SIG-M5 treated with dmso at 0.1 percent for 504 hours (cell line): ENCODE measurements around the gene SLC4A8.
"Not testable (repeated sequence)": the region's sequence is repeated elsewhere in the genome, so short reads cannot be mapped to it uniquely, and the experiment has no call there.

Experiments
- DNase-seq: peaks from one replicate; lab custom pipeline; 2025; ENCODE audit not compliant: unreplicated experiment; lab: John Stamatoyannopoulos, UW

SLC4A8 gene

GRCh38 chr12:51473947-51474346 is 49.3 kb downstream of the SLC4A8 start:
- DNase-seq, result no peak

DNA sequence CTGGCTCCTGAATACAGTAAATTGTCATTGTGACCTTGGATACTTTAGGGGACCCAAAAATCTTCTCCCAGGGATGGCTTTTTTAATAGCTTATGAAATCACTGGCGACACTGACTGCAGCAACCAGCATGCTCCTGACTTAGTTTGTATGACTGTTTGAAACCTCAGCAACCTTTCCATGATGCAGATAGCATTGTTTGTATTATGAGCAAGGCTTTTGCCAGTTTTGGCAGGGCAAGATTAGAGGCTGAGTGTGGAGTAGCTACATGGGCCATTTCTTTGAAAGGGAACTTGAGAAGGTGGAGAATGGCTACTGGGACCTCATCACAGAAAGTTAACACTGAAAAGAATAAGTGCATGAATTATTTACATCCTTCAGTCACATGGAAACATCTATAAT is 50.9 kb downstream of the SLC4A8 start:
- no peak for DNase-seq

DNA sequence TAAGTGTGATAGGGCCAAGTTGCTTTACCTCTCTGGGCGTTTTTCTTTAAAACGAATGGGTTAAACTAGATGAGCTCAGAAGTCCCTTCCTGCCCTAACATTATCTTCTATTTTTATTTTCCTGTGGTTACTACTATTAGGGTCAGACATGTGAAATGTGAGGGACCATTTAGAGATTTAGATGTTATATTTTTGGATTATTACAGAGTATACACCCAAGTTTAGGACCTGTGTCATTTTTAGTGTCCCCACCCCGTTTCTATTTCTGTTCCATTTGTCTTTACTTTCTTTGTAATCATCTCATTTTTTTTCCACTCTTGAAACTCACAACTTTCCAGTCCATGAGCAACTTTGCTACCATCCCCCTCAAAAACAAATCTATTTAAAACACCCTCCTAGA is 56.3 kb downstream of the SLC4A8 start:
- no peak for DNase-seq

DNA sequence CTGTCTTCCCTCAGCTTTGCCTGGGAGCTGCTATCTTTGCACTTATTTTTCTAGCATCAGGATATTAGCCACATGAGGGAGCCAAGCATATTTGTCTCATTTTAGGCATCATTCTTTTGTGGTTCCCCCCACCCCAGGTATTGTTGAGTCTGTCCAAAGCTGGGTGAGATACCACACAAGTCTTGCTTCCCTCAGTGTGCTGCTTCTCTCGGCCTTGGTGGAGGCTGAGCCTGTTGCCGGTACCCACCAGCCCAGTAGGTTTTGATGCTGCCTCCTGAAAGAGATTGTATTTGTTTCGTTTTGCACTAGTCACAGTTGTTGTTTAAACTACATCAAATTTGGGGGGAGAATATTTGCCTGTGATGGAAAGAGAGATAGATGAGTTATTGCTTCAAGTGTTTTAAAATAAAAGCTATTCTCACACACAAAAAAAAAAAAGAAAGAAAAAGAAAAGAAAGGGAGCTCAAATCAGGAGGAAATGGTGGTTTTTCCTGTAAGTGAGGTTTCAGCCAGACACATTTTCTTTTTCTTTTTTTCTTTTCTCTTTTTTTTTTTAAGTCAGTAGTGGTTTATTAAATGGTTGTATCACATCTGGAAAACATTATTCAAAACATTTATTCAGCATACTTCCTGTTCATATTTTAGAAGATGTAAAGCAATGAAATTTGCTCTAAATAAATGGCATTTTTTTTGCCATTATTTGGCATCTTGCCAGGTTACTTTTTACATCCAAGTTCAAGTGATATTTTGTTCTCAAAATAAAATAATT is 58.5 kb downstream of the SLC4A8 start:
- no peak for DNase-seq

- DNase-seq, result no peak
Observed at GRCh38 chr12:51484119-51484518, 59.5 kb downstream of the SLC4A8 start.

- no peak for DNase-seq
Observed at GRCh38 chr12:51488281-51488680, 63.6 kb downstream of the SLC4A8 start.

DNA sequence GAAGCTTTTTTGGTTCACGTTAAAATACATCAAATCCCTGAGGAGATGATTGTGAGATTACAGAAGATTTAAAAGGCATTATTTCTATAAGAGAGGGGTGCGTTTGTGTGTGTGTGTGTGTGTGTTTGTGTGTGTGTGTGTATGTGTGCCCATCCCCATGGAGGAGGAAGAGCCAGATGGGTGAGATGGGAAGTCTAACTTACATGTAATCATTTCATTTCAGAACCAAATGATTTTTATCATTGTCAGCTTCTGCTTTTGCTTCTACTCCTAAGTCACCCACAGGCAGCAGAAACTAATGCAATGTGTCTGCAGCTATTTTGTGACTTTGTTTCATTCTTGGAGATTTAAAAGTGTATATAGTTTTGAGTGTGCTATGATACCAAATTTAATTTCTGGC is 68.7 kb downstream of the SLC4A8 start:
- no peak for DNase-seq

- DNase-seq, result no peak
Observed at GRCh38 chr12:51496895-51497294, 72.3 kb downstream of the SLC4A8 start.

DNA sequence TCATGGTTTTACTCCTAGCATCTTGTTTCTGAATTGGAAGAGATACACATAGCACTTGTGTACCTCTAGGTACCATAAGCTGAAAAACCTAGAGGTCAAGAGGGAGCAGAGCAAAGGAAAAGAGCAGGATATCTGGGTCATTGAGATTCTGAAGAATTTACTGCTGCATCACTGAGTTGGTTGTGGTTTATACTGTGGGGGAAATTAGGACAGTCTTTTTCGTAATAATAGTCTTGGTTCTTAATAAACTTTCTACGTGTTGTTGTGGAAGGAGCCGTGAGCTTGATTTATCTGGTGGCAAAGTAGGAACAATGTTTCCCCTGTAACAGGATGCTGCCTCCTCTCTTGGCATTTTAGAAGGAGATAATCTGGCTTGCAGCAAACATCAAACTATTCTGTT is 80.2 kb downstream of the SLC4A8 start:
- no peak for DNase-seq

GRCh38 chr12:51505360-51506105 is 80.9 kb downstream of the SLC4A8 start:
- DNase-seq, result no peak

DNA sequence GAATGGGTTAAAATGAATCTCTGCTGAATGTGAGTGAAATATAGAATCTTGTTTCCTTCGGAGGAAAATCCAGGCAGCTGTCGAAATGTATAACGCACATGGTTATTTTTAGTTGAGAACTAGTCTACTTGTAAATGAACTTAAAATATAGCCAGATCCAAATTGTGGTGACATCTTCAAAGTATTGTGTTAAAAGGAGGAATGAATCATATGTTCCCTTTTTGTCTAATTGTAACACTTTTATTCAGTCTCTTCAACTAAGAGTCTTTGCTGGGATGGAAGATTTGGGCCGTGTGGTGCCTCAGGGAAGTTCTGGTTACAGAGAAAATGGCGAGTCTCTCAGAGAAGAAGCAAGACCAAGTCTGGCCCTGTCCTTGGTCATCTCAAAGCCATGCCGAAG is 82.5 kb downstream of the SLC4A8 start:
- DNase-seq, result no peak

DNA sequence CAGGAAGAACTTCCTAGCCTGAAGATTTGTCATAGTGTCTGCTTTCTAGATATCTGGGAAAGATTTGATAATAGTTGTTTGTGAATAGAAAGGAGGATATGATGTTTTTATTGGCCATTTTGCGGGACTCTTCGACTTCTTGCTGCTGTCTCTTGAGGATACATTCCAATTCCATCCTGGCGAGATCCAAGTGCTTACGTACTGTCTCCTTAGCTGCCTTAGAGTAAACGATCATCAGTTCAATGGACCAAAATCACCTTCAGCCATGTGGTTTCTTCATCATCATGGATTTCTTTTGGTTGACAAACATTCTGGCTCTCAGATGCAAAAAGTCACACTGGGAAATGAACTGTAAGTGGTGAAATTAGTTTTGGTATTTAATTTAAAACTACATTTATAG is 83.7 kb downstream of the SLC4A8 start:
- DNase-seq, result no peak

- DNase-seq, result no peak
Observed at GRCh38 chr12:51511546-51512260, 87.1 kb downstream of the SLC4A8 start.

- DNase-seq, result no peak
Observed at GRCh38 chr12:51512438-51512837, 87.8 kb downstream of the SLC4A8 start.

DNA sequence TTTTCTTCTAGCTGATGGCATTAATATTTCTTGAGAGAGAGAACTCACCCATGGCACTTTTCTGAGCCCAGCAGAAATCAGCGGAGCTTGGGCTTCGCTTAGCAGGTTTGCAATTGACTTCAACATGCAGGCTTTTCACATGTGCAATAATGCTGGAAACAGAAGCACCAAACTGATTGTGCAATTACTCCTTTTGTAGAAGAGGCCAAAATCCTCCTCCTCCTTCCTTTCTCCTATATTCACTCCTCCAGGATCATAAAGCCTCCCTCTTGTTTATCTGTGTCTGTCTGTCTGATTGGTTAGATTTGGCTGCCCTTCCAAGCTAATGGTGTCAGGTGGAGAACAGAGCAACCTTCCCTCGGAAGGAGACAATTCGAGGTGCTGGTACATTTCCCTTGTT is 90.4 kb downstream of the SLC4A8 start:
- not testable (repeated sequence) for DNase-seq

GRCh38 chr12:51517316-51517715 is 92.7 kb downstream of the SLC4A8 start:
- no peak for DNase-seq

DNA sequence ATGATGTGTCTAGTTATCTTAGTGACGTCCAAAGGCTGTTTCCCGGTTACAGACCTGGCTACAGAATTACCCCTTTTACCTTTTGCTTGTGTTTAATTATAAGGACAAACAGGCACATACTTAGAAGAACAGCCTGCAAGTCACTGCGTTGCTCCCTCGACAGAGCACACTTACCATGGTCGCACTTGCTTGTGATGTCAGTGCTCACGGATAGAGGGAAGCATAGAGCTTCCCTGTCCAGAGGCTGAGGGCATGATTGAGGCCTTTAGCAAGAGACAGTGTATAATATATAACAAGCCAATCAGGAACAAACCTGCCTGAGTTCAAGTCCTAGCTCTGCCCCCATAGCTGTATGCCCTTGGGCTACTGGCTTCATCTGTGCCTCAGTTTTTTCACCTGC is 93.2 kb downstream of the SLC4A8 start:
- no peak for DNase-seq

DNA sequence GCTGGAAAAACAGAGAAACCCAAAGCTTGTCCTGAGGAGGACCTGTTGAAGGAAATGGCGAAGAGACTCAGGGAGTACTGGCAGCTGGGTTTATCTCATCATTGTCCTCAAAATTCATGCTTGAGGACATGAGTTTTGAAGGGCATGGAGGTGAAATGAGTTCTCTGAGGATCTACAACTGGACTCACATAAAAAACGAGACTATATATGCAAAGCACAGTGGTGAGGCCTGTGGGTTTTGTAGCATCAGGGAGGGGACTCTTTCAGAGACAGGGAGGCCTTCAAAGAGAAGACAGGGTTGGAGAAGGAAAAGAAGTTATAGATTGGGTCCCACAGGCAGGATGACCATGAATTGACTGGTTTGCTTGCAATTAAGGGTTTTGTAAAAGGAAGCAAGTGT is 95.1 kb downstream of the SLC4A8 start:
- DNase-seq, result no peak

DNA sequence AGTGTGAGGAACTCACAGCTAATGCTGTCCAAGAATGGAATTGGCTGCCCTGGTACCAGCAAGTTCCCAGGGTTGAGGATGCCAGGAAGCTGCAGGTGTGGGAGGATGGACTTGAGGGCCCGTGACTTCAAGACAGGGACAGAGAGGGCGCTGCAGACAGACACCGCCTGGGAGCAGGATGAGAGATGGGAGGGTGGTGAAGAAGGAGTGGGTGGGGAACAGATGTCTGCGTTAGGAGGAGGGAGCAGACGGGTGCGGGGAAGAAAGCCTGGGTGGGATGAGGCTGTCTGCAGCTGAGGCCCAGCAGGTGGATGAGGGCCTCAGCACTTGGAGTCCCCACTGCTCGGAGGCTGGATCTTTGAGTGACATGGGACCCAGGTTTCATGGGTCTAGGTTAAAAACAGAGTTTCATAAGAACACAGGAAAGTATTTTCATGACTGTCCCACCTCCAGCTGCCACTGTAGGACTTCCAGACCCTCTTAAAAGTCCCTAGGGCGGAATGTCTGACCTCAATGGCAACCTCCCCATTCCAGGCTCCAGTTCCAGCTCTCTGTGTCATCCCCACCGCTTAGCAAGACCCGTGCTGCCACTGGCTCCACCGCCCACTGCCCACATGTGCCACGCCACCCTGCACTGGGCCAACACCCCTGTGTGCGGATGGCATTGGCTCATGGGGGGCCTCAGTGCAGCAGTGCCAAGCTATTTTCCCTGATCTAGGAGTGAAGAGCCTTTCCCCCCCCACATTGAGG is 96.1 kb downstream of the SLC4A8 start:
- DNase-seq, result no peak

DNA sequence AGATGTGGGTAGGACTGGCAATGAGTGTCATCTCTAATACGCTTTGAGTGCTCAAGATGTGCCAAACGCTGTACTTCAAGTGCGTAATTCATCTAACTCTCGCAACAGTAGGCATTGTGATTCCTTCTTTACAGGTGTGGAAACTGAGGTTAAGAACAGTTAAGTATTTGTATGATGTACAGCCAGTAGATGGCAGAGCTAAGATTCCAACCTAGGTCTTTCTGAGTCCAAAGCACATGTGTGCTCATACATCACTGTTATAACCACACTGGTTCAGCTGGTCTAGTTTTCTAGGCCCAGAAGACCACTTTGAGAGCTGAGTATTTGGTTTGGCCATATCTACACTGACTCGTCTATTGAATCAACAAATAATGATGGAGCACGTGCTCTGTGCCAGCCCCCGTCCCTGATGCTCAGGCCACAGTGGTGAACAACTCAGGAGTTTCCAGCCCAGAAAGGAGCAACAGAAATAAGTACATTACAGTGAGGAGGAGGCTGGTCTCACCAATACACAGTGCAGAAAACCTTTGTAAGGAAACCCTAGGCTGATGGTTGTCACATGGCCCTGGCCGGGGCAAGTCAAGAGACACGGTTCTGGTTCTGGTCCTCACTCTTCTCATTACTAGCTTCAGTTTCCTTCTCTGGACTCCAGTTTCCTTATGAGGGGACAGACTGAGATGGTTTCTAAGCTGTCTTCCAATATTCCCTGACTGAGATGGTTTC is 97.1 kb downstream of the SLC4A8 start:
- no peak for DNase-seq

DNA sequence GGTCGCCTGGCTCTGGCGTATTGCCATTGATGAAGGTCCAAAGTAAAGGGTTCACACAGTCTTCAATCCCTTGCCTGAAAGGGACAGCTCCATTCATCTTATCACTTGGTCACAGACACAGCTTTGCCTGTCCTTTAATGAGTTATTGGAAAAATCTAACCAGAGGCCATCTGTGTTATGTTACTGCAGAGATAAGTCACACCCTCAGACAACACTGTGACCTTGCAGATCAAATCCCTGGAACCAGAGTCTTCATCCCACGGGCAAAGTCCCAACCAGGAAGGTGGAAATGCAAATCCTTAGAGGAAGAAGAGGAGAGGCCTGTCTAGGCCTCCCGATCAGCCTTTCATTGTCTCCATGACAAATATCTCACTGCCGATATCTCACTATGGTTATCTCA is 98.1 kb downstream of the SLC4A8 start:
- DNase-seq, result no peak
